NCI-H2029 treated with DMSO at 0.1 percent for 48 hours (cell line): ENCODE results near the gene HLA-DPA1.
"Not testable (repeated sequence)": the region's sequence is repeated elsewhere in the genome, so short reads cannot be mapped to it uniquely, and the experiment has no call there.

Source experiments
- DNase-seq: peaks from one replicate; lab custom pipeline; 2025; lab: John Stamatoyannopoulos, UW

HLA-DPA1 gene

DNA sequence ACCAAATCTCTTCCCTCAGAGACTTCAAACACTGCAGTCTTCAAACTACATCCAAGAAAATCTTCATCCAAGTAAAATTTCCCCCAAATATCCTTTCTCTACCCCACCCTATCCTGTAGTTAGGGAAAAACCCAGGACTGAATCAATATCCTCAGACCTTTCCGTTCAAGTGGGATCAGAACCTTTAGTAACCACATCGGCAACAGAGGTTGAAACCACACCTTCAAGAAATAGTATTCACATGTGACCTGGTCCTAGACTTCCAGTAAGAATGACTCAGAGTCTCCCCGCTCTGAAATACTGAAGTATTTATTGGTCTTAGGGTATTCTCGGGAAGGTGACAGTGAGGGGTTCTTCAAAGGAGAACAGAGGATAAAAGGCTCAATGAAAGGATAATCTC, 8.7 kb downstream of the HLA-DPA1 start:
- DNase-seq: no peak

DNA sequence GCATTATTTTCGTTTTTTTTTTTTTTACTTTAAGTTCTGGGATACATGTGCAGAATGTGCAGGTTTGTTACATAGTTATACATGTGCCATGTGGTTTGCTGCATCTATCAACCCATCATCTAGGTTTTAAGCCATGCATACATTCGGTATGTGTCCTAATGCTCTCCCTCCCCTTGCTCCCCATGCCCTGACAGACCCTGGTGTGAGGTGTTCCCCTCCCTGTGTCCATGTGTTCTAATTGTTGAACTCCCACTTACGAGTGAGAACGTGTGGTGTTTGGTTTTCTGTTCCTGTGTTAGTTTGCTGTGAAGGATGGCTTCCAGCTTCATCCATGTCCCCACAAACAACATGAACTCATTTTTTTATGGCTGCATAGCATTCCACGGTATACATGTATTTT, 10.0 kb downstream of the HLA-DPA1 start:
- not testable (repeated sequence) for DNase-seq

DNA sequence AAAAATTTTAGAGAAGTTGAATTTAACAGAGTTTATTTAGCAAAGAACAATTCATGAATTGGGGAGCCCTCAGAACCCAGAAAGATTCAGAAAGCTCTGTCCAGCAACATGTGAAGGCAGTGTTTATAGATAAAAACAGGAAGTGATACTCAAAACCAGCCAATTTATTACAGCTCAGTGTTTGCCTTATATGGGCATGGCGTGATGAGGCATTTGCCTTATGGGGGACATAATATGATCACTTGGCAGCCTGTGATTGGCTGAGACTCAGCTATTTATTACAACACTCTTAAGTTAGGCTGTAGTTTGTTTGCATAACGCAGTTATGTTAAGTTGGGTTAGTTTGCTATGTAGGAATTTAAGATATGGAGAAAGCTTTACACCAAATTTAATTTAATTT, 11.5 kb downstream of the HLA-DPA1 start:
- no peak for DNase-seq

DNA sequence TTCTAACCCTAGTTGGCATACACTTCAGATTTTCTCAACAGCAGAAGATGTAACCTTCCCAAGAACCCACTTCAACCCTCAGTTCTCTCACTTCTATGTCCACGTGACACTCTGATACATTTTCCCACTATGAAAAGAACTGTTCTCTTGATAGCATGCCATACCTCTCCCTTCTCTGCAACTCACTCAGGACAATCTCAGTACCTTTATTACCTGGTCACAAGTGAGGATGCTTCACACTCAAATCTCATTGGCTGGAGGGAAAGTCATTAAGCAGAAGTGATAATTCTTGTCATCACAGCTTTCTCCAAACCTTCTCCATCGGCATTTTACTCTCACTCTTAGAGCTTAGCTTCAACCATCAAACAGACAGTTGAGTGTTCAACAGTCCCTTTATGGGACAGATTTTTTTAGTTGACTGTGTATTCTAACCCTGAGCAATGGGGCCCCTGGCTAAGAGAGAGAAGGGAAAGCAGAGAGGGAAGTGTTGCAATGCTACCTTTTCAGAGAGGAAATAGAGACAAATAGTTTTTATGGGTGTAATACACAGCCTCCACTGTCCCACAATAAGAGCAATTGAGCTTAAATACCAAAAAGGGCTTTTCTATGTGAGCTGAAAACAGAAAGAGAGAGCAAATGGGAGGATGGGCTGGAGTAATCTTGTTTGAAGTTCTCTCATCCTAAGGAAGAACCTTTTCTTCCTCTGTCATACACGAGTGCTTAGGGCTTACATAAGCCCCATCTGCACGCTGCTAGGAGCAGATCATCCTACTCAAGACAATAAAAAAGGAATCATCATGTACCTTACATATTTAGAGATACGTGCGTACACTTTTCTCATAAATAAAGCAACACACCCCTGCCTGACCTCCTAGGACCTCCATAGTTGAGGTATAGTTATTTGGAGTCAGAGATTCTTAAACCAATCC, 16.0 kb downstream of the HLA-DPA1 start:
- no peak for DNase-seq

DNA sequence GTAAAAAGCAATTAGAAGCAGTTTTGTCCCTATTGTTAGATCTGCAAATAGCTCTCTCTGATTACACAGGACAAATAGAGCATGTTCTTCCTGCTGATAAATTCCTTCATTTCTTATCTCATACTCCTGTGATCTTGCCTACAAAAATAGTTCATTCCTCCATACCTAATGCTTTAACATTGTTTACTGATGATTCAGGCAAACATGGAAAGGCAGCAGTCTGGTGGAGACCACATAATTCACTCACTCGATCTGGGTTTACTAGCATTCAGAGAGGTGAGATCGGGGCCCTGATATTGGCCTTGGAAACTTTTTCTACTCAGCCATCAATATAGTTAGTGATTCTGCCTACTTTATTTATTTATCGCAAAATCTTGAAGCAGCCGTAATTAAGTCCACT, 20.2 kb downstream of the HLA-DPA1 start:
- no peak for DNase-seq

DNA sequence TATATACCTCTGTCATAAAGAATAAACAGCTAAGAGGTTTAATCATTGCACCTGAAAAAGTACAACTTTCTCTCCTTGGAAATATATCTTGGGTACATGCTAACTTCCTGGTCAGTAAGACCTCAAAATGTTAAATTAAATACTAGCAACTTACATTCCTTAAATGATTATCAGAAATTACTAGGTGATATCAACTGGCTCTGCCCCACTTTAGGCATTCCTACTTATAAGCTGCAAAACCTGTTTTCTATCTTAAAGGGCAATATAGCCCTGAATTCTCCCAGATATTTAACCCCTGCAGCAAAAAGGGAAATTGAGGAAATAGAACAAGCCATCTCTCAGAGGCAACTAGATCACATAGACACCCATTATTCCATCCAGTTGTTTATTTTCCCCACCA, 20.8 kb downstream of the HLA-DPA1 start:
- DNase-seq: no peak

DNA sequence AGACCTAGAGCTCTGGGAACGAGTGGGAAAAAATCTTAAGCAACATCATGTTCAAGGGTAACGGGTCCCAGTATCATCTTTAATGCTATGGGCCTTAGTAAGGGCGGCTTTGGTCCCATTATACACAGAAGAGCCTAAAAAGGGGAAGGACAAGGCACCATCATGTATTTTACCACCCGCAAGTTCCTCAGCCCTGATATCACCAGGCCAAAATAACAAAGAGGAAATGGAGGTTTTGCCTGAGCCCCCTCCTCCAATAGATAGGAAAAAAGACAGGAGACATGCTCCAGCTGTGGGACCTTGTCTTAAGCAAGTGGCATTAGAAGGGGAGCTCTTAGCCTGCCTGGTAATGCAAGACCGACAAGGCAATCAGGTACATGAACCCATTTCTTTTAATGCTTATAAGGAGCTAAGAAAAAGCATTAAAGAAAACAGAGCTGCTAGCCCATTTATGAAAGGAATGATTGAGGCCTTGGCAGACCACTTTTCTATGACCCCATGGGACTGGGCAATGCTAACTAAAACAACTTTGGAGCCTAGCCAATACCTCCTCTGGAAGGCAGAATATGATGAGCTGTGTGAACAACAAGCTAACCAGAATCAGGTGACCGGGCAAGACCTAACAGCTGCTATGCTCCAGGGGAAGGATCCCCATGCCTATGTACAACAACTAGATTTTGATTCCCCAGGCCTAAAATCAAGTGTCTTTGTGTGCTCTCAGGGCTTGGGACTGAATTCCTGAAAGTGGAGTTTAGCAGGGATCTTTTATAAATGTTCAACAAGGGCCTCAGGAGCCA, 23.2 kb downstream of the HLA-DPA1 start:
- no peak for DNase-seq

DNA sequence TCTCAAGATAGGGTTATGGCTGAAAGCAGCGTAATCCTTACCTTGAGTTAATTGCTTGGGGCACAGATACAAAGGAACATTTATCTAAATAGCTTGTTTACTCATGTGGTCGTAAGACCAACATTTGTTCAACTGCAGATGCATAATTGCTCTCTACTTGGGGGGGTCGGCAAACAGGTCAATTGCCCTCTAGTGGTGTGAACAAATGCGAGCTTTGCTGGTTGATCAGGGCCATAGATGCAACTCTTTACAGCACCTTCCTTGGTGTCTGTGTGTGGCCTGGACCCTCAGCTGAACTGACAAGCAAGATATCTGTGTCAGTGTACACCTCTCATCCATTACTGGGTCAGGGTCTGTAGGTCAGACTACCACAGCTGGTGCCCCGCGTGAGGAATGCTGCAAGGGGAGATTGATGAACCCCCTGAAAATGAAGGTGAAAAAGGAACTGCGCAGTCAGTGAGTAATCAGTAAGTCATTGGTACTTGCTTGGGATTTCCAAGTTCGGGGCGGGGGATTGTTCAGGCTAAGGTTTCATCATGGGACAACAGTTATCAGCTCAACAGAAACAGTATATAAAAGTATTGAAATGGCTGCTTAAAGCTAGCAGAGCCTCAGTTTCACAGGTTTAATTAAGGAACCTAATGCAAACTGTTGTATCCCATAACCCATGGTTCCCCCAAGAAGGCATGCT, 24.0 kb downstream of the HLA-DPA1 start:
- DNase-seq: no peak

DNA sequence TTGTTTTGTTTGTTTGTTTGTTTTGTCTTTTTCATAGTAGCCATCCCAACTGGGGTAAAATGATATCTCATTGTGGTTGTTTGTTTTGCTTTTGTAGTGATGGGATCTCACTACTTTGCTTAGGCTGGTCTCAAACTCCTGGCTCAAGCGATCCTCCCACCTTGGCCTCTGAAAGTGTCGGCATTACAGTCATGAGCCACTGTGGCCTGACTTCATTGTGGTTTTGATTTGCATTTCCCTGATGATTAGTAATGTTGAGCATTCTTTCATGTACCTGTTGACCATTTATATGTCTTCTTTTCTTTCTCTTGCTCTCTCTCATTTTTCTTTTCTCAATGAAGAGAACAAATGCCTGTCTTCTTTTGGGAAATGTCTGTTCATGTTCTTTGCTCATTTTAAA, 33.3 kb downstream of the HLA-DPA1 start:
- DNase-seq: no peak

DNA sequence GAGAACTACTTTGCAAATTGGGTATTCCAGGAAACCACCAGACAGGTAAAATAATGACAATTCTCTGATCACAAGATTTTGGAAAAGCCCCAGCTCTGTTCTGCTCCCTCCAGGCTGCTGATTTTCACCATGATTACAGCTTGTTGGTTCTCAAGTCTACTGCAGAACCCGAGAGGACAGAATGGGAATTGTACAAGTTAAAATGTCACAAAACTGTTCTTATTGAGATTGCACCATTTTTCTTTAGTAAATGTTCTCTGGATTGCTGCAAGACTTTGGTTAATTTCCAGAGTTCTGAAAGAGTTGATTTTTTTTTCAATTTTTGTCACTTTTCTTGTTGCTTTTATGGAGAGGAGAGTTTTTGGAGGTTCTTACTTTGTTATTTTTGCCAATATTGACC, 36.9 kb downstream of the HLA-DPA1 start:
- no peak for DNase-seq

DNA sequence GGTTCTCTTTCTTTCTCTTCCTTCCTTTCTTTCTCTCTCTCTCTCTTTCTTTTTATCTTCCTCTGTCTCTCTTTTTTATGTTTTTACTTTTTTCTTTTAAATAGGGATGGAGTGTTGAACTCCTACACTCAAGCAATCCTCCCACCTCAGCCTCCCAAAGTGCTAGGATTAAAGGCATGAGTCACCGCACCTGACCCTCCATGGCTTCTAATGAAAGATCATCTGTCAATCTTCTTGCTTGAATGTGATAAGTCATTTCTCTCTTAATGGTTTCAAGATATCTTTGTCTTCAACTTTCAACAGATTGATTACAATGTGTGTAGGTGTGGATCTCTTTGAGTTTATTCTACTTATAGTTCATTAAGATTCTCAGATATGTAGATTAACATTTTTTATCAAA, 38.9 kb downstream of the HLA-DPA1 start:
- no peak for DNase-seq

DNA sequence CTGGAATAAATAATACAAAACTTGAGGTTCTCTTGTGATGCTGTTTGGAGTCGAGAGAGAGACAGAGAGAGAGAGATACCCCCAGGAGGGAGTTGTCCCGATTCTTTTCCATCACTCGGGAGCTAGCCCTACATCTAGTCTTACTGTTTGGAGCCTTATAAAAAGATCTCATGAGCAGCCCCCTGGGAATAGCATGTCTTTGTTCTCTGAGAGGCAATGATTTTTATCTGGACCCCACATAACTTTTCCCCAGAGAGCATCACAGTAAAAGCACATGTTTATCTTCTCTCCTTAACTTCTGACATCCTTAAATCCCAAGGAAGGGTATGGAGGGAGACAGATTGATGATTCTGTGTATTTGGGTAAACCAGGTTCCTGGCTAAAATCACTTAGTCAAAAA, 43.2 kb downstream of the HLA-DPA1 start:
- DNase-seq: no peak

DNA sequence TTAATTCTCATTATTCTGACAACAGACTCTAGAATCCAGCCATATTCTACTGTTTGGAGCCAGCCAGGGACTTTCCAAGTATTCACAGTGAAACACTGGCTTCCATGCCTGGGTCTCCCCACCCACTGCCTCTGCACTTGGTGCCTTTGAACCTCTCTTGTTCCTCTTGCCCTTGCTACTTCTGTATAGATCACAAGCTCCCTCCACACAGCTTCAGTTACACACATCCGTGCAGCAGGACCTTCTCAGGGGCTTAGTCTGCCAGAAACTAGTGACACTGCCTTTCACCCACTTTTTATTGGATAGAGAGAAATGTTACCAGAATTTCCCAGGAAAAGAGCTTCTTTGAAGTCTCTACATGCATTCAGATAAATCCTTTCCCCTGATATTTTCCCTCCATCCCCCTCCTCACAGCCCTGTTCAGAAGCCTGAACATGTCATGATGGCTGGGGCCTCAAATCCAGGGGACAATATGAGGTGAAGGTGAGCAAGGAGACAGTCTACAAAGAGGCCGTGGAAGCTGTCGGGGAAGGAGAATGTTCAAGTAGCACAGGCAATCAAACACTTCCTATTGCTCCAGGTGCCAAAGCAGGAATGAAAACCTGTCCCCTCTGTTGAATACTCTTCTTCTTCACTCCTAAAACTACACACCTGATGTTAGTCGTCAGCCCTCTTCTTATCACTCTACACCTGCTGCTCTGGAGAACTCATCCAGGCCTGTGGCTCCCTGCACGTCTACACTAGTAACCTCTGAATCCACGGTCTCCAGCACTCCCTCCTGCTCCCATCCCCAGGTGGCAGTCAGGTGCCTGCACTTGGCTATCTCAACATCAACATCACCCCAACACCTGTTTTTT, 43.9 kb downstream of the HLA-DPA1 start:
- DNase-seq: no peak

DNA sequence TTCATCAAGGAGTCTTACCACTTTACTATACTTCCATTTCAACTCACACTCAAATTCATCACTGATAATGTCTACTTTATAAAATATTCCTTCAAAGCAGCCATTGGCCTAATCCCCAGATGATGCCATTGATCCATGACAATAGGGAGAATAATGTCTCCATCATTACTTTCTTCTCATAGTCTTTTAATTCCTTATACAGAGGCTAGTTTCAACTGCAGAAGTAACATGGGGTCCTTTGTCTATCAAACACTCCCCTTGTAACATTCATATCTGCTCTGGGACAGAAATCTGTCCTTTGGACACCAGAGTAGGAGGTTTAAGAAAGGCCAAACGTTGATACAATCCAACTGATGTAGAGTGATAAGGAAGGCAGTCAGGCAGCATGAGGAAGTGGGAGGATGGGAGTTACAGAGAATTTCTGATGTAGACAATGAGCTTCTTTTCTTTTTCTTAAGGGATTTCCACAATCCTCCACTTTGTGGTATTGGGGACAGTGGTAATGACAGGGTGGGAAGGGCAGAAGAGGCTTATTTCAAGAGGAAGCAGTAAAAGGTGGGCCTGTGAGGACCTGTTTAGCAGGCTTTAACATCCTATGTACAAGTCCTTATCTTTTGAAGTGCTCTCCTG, 45.1 kb downstream of the HLA-DPA1 start:
- DNase-seq: no peak

DNA sequence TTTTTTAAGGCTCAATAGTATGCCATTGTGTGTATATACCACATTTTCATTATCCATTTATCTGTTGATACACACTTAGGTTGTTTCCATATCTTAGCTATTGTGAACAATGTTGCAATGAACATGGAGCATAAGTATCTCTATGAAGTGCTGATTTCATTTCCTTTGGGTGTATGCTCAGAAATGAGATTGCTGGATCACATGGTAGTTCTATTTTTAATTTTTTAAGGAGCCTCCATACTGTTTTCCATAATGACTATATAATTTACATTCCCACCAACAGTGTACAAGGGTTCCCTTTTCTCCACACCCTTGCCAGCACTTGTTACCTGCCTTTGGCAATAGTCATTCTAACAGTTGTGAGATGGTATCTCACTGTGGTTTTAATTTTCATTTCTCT, 48.9 kb downstream of the HLA-DPA1 start:
- DNase-seq: no peak

DNA sequence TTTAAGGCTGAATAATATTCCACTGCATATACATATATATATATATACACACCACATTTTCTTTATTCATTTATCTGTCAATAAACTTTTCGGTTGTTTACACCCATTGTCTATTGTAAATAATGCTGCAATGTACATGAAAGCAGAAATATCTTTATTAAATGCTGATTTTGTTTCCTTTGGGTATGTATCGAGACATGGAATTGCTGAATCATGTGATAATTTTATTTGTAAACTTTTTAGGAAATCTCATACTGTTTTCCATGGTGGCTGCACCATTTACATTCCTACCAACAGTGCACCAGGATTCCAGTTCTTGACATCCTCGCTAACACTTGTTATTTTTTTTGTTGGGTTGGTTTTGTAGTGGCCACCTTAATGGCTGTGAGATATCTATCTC, 49.9 kb downstream of the HLA-DPA1 start:
- DNase-seq: no peak

DNA sequence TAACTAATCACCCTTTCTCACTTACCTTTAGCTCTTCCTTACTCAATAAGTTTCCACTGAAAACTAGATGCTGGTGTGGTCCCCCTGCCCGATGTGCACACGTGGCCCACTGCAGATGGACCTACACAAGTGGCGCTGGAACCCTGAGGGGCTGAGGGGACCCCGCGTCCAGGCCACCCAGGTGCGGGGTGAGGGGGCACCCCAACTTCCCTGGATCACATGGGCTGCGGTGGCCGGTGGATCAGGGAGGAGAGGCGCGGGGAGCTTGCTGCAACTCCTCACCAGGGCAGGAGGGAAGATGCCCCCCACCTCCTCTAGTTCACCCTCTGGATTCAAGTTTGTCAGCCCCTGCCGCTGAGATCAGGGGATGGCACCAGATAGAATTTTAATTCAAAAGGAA, 51.5 kb downstream of the HLA-DPA1 start:
- no peak for DNase-seq

DNA sequence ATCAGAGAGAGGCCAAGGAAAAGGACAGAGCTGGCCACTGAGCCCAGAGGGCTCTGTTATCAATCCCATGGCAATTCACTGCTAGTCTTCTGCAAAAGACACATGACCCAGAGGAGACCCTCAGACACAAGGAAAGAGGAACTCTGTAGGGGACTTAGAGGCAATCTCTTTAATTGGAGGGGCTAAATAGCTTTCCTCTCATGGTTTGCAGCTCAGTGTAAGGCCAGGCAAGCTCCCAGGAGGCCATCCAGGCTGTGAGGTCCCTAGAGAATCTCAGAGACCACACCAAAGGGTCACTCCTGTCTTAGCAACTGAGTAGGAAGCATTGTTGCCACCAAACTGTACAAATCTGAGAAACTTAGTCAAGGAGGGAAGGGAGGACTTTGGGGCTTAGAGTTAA, 54.1 kb downstream of the HLA-DPA1 start:
- DNase-seq: no peak

DNA sequence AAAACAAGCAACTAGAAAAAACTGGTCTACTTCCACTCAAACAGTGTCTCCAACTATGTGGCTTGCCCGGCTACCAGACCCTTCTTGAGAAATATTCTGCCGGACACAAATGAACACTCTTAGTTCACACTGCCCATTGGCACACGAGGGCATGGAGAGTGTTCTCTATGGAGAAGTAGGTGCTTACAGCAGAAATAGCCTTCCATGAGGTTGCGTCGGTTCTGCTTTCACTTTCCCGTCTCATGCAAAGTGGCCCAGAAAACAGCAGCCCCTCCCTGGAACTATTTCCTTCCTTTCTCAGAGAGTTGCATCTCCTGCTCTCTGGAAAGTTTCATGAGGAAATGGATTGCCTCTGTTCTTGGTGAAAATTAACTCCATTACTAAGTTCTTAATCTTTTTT, 54.5 kb downstream of the HLA-DPA1 start:
- DNase-seq: no peak

DNA sequence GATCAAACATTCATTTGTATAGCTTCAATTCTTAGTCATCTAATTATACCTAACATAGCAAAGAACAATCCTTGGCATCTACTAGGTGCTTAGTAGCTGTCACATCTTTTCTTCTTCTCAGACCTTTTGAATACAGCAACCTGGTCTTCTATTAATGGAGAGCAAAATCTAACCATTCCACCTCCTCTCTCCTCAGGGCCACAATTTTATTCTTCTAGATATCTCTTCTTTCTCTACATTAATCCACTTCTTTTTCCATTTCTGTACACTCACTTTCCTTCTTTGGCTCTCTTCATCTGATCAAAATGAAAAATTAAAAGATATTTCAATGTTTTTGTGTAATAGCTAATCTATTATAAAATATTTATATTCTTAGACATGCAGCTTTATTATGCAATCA, 55.0 kb downstream of the HLA-DPA1 start:
- DNase-seq: no peak

DNA sequence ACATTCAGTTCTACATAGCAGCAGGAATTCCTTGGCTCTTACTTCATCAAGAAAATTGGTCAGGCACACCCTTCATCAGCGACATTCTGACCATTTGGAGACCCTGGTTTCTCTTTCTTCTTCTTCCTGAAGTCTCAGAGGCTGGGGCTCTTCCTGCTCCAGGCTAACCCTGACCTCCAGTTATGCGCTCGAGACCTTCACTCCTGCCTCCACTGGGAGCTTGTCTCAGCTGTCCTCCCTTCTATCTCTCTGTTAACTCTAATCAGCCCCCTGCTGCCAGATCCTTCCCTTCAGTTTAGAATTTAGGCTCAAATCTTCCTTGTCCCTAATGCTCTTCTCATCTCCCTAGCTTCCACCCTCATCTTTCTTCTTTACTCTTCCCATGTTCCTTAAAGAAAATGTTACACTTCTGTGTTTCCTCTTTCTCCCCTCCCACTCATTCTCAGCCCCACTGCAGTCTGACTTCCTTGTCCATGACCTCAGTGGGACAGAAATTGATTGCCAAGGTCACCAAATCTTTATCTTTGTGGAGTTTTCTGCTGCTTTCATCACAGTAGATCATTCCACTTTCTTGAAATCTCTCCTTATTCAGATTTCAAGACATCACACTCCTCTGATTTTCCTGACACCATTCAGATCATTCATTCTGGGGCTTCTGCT, 55.6 kb downstream of the HLA-DPA1 start:
- DNase-seq: no peak
